Stimulated activated CD4-positive, alpha-beta T cell treated with anti-CD3 and anti-CD28 coated beads, Interleukin-4, amount 100 ng/mL, for 48 hours (primary cell): Measurements from ENCODE around the gene ISX.

ENCODE experiments used
- DNase-seq, 2 donors: peaks; one replicate each; pipeline ENCODE4 v3.0.0-alpha.2; 2020; ENCODE audit warnings: low read depth in 2 of 2

ISX gene

DNA sequence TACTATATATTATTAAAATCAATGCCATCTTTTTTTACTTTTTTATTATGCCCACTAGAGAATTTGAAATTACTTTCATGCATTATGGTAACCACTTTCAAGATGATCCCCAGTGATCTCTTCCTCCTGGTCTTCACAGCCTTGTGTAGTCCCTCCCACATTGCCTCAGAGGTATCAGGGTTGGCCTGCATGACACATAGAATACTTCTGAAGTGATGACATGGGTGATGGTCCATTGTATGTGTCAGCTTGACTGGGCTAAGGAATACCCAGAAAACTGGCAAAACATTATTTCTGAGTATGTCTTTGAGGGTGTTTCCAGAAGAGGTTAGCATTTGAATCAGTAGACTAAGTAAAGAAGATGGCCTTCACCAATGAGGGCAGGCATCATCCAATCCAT, 14.2 kb upstream of the ISX start:
- DNase-seq = no peak

- DNase-seq = no peak
Measured at GRCh38 chr22:35053060-35053835, 12.7 kb upstream of the ISX start.

DNA sequence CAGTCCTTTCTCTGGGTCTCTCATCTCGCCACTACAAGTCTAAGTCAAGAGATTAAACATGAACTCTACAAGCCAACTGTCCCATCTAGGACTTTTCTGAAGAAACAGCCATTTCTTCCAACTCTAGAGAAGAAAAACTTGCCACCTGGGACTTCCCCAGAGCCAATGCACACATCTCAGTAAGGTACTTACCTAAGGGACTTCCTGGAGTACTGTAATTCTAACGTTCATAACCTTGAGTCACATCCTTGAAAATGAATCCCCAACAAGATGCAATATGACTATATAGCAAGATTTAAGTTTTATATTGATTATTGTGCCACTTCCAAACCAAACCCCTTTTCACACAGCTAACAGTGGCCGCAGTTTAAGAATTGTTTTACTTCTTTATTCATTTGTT, 11.9 kb upstream of the ISX start:
- DNase-seq = no peak

DNA sequence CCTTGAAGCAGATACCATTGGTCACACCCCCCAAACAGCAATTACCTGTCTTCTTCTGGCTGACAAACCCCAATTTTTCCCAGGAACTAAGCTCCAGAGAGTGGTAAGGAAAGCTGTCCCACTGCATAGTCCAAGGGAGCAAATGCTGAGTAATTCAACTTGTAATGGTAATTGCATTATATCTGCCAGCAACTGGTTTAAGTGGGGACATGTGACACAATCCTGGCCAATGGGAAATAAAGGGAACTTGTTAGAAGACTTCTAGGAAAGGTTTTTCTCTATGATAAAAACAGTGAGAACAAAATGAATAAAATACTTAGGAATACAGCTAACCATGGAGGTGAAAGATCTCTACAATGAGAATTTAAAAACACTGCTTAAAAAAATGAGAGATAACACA, 9.5 kb upstream of the ISX start:
- DNase-seq = no peak

- no peak for DNase-seq
Measured at GRCh38 chr22:35057155-35057554, 8.8 kb upstream of the ISX start.

- no peak for DNase-seq
Measured at GRCh38 chr22:35059632-35060031, 6.3 kb upstream of the ISX start.

- peak in 1 of 2 donors; percentile 1 for DNase-seq
Measured at GRCh38 chr22:35064664-35065063, 1.3 kb upstream of the ISX start.

DNA sequence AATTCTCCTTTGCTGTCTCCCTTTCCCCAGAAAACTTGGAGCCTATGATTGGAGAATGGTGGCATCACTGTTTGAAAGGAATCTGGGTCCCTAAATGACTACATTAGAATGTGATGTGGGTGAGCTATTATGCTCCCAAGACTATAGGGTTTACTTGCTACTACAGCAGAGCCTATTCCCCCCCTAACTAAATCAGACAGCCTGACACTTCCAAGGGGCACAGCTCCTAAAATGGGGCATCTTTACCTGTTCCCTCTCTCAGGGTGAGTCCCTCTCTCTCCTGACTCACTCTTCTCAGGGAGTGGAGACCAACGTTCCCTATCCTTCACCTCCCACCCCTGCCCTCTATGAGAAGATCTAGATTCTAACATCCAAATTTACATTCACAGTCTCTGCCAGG, 775 bp upstream of the ISX start:
- DNase-seq = no peak

DNA sequence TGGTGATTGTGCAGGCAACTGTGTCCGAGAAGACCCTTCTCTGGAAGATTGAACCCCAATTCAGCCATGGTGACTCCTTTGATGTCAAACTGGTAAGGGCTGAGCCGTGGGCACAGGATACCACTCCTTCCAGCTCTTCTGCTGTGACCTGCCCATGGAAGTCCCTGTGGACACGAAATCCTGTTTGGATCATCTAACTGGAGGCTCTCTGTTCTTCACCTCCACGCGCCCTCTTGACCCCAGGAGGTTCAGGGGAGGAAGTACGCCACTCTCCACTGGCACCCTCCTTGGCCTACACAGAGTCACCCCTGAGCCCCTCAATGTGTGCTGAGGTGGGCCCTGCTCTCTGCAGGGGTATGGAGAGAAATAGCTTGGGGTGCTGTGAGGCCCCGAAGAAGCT, 810 bp downstream of the ISX start:
- no peak for DNase-seq

- DNase-seq = no peak
Measured at GRCh38 chr22:35069541-35069940, 3.6 kb downstream of the ISX start.

DNA sequence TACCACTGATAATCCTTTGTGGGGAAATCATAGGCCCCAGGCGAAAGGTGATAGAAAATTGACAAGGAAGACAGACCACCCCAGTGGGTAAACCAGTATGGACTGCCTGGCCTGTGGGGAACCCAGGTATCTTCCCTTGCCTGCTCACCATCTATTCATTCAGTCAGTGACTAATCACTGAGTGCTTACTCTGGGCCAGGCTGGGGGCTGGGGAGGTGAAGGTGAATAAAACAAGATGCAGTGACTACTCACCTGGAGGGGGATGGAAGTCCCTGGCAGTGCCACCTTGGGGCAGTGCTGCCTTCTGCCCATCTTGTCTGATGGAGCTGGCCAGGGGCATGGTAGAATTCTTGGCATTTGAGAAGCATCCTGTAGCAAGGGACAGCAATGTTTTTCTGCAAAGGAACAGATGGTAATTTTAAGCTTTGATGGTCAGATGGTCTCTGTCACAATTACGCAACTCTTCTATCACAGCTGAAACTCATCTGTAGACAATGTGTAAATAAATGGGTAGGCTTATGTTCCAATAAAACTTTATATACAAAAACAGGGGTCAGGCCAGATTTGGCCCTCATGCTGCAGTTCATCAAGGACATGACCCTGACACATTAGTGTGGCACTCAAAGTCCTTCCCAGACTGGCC, 4.6 kb downstream of the ISX start:
- DNase-seq = no peak

- no peak for DNase-seq
Measured at GRCh38 chr22:35071784-35072183, 5.8 kb downstream of the ISX start.

DNA sequence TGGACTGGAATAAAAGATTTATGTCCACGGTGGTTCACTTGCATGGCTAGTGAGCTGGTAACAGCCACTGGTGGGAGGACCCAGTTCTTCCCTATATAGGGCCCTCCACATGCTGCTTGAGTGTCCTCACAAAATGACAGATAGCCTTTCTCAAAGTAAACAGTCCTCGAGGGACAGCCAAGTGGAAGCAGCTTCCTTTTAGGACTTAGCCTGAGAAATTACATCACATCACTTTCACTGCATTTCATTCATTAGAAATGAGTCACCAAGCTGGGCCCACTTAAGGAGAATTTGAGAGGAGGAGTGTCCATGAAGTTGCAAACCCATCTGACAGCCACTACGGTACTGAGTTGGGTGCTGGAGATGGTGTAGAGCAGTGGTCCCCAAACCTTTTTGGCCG, 7.0 kb downstream of the ISX start:
- DNase-seq = no peak

DNA sequence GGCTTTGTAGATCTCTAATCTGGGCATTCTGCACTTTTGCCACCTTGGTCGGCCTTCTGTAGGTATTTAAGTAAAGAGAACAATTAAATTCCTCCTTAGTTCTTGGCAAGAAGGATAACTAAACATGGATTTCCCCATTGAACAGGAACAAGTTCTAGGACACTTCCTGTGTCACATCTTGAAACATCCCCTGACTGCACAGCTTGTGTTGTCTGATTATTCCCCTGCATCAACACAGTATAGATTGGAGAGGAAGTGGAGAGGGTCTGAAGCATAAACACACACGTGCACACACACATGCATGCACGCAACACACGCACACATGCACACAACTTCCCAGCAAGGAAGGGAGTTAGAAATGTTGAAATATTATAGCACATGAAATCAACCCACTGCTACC, 8.6 kb downstream of the ISX start:
- DNase-seq = no peak

DNA sequence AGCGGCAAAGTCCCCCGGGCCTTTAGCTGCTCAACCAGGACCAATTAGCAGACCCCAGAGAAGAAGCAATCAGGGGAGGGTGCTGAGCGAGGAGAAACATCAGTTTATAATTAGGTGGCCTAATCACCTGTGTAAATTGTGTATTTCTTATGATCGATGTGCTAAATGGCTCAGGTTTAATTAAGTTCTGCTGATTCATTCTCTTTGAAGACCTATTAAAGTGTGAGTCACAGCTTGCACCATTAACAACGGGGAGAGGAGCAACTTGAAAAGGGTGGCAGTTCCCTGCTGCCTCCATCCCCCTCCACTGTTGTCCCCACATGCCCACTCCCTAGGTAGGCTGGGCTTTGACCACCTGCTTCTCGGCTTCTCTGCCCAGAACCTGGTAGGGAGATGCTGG, 10.7 kb downstream of the ISX start:
- DNase-seq = no peak

DNA sequence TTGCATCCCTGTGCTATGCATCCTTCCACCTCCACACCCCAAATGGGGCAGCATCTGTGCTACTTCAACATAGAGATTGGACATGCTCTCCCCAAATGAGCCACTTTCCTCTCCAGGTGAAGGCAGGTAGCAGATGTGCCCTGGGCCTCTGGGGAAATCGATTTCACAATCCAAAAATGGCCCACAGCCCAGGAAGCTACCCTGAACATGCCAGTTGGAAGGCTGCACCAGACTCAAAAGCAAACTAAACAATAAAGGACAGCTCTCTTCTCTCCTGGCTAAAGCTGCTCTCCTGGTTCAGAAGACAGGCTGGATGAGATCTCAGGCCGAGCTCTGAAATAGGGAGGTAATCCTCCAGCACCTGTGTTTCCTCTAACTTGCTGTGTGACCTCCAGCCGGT, 19.7 kb downstream of the ISX start:
- DNase-seq = no peak

DNA sequence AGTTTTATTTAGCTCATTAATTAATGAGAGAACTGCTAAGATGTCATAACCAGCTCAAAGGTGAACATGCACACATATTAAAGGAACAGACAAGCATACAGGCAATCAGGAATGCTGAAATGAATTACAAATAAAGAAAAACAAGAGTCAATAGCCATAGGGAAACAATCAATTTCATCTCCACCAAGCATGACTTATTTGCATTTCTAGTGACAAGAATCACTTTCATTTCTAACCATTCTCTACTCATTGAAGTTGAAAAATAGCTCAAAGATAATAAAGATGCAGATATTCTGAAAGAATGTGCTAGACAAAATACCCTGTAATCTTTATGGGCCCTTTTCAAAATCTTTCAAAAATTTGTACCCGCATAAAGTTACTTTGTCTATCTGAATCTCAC, 23.2 kb downstream of the ISX start:
- DNase-seq = no peak

DNA sequence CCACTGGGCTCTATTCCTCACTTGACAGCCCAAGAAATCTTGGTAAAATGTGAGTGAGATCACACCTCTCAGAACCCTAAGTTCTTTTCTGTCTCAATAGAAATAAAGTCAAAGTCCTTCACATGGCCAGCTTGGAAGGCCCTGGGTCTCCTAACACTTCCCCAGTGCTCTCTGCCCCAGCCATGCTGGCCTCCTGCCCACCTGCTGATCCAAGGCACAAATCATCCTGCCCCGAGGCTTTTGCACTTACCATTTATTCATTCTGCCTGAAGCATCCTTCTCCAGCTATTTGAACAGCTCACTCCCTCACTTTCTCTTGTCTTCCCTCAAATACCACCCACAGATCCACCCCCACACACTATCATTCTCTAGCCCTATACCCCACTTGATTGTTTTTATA, 26.4 kb downstream of the ISX start:
- DNase-seq = no peak

DNA sequence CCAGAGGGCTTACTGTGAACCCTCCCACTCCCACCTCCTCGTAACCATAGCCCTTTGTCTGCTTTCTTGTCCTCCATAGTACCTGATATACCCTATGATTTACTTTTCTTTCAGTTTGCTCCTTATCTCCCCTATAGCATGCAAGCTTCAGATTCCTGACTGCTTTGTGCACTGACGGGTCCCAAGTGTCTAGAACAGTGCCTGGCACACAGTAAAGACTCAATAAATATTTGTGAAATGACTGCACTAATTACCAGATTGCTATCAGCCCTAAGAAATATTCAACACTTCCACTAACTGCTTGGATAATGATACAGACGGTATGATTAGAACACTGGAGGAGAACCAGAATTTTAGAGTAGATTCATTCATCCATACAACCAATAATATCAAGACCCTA, 33.0 kb downstream of the ISX start:
- no peak for DNase-seq

DNA sequence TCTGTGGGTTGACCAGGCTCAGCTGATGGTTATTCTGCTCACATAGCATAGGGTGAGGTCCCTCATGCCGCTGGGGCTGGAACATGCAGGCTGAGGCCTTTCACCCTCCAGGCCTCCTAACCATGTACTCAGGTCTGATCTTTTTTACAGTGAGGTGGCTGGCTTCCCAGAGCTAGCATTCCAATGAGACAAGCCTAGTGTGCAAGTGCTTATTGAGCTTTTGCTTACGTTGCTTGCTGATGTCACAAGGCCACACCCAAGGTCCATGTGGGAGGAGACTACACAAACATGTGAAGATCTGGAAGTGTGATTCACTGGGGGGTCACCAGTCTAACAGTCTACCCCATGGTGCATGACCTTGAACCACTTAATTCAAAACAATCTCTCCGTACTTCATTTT, 33.9 kb downstream of the ISX start:
- no peak for DNase-seq

DNA sequence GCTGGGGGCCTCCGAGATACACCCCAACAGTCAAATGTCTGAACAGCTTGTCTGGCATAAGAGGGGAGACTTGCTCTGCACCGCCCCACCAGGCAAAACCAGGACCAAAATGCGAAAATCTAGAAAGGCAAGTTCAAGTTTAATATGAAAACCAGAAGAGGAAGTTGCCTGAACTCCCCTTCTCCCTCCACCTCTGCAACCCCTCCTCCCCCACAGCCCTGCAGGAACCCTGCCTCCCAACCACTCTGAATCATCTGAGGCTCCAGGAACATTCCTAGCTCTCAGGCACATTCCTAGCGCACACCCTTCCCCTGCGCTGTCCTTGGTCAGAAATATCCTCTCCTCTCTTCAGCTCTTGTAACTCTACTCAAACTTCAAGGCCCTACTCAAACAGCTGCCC, 36.7 kb downstream of the ISX start:
- DNase-seq = no peak

DNA sequence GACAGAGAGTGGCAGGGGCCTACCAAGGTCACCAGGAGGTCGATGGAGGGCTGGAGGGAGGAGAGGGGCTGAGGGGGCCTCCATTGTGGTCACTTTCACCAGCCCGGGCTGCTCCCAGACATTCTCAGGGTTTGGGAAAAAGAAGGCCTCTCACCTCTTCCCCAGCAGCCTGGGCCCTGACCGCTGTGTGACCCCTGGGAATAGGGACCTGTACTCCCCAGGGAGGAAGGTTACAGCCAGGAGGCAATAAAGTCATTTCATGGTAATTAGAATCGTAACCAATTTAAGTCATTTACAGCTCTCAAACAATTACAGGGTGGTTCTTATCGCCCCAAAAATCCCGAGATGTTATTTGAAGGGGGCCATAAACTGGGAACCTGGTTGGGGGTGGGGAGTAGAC, 37.8 kb downstream of the ISX start:
- no peak for DNase-seq

GRCh38 chr22:35104491-35104890, 38.5 kb downstream of the ISX start:
- no peak for DNase-seq

GRCh38 chr22:35109616-35110015, 43.7 kb downstream of the ISX start:
- no peak for DNase-seq
